GM23248 (cell line): Measurements from ENCODE around the gene ESPN.

Source experiments
- EZH2 ChIP-seq: fragments of 200-600 bp; sonication (generic); IDR thresholded peaks from 2 replicates; pipeline ENCODE4 v1.6.1; 2018; ENCODE audit warnings: antibody characterized with exemption, mild to moderate bottlenecking; ENCODE audit not compliant: insufficient read depth, poor library complexity, severe bottlenecking
- EZH2phosphoT487 ChIP-seq: fragments of 200-600 bp; sonication (generic); IDR thresholded peaks from 2 replicates; pipeline ENCODE4 v1.6.1; 2018; ENCODE audit warnings: antibody characterized with exemption, moderate library complexity, mild to moderate bottlenecking, low read depth; ENCODE audit not compliant: insufficient read depth

GRCh38 chr1:6490181-6491080 lies 65.9 kb downstream of the ESPN start:
- TF ChIP-seq EZH2phosphoT487 (no peak), EZH2 (no peak)
